Heart left ventricle (tissue), 16 donors: ENCODE data around the gene CHMP4B. TPM values are rescaled to one million over a fixed set of nuclear protein-coding genes. Genes with fewer than 3 reads are reported as not detected.

Experiments used
- ATAC-seq, 4 donors: fragments of 200-7000 bp; cut with Tn5 transposase; one replicate each; pipeline ENCODE4 v1.9.1; 2020 to 2022; ENCODE audit warnings: moderate library complexity in 4 of 4, mild to moderate bottlenecking in 3 of 4, moderate number of reproducible peaks in 1 of 4
- DNase-seq, 5 donors: peaks; one replicate each; pipeline ENCODE4 v3.0.0-alpha.2; 2020
- H3K27ac ChIP-seq, 12 donors: fragments of 200-600 bp; sonication (generic) in 4 of 12; one replicate each; pipeline versions ENCODE4 v1.5.0 to v1.8.0; 2016 to 2022; ENCODE audit warnings: mild to moderate bottlenecking in 2 of 12
- H3K27me3 ChIP-seq, 9 donors: fragments of 200-600 bp; sonication (generic) in 2 of 9; one replicate each; pipeline versions ENCODE4 v1.5.1 to v1.8.0; 2016 to 2022; ENCODE audit warnings: mild to moderate bottlenecking in 3 of 9
- H3K36me3 ChIP-seq, 9 donors: fragments of 200-600 bp; sonication (generic) in 2 of 9; one replicate each; pipeline versions ENCODE4 v1.5.0 to v1.8.0; 2018 to 2022; ENCODE audit warnings: mild to moderate bottlenecking in 2 of 9
- H3K4me1 ChIP-seq, 12 donors: fragments of 200-600 bp; sonication (generic) in 4 of 12; one replicate each; pipeline versions ENCODE4 v1.5.0 to v1.8.0; 2016 to 2022; ENCODE audit warnings: mild to moderate bottlenecking in 3 of 12
- H3K4me3 ChIP-seq, 12 donors: fragments of 200-600 bp; sonication (generic) in 4 of 12; one replicate each; pipeline versions ENCODE4 v1.5.0 to v1.8.0; 2017 to 2022; ENCODE audit warnings: mild to moderate bottlenecking in 9 of 12, moderate library complexity in 4 of 12
- H3K9me3 ChIP-seq, 12 donors: fragments of 200-600 bp; sonication (generic) in 4 of 12; one replicate each; pipeline versions ENCODE4 v1.5.0 to v1.8.0; 2016 to 2022; ENCODE audit warnings: mild to moderate bottlenecking in 1 of 12
- POLR2A ChIP-seq, 2 donors: fragments of 450-650 bp; IDR thresholded peaks; one replicate each; pipeline ENCODE4 v1.6.1; 2017; ENCODE audit warnings: antibody characterized with exemption in 2 of 2, mild to moderate bottlenecking in 2 of 2, moderate library complexity in 2 of 2
- WGBS, 4 donors: extraction: QIAGEN DNeasy Blood & Tissue Kit in 2 of 4; methylation state at CpG; one replicate each; pipeline versions ENCODE4 v1.1.5 to v1.1.7; 2013 to 2018; 5-methylcytosine and 5-hydroxymethylcytosine counted together
- intact Hi-C, 10 donors: fragments of 100-400 bp; cut with DNase I; formaldehyde crosslinking; loops; one replicate each; pipeline versions ENCODE4 v1.11.1 to v1.14.2; 2022
- polyA plus RNA-seq, 2 donors: library from polyadenylated mRNA; stranded (reverse); fragments of 200-250 nt; gene quantifications; one replicate each; pipeline ENCODE4 v1.2.3, GENCODE V29; 2013
- total RNA-seq, 9 donors: library from RNA; depleted of rRNA in 2 of 9; stranded (reverse); fragments of >200 nt in 2 of 9; fragmentation: NEBNext Ultra II Directional in 3 of 9; extraction: Animal tissue kit (Norgen Biotek cat#: 25700) in 3 of 9; gene quantifications; one replicate each; pipeline versions ENCODE4 v1.1.0 to v1.2.4, GENCODE V29; 2016 to 2023
- TF ChIP-seq, protein P1 (sequence below), 12 donors: fragments of 200-600 bp; sonication (generic) in 4 of 12; IDR thresholded peaks; one replicate each; pipeline versions ENCODE4 v1.5.0 to v1.8.0; 2018 to 2022; ENCODE audit warnings: antibody characterized with exemption in 12 of 12, mild to moderate bottlenecking in 5 of 12
- donor health status: ischemic (EF 13 %, LVEDD 7.1; RV severe dilation, severe dysfunction).
- donor health status: healthy with polysubstance abuse.
- donor health status: DM: no; HTN: yes; CAD: no.
- donor health status: DM: no; HTN: no; CAD: no.
- donor health status: ischemic (EF 25% LVEDD 6.9; RV normal size, moderate dysfunction).
- donor health status: ischemic (EF 25% LVEDD 5.7; RV mildly dilated, moderate dysfunction).
- donor health status: healthy.
- donor health status: DM: yes; HTN: yes; CAD: no.
- donor health status: ischemic (EF 35%, LVEDD 5.7; RV mildly dilated, moderate dysfunction).
- donor health status: nonischemic (EF 11% LVEDD 7.7; RV severe dilation, severe dysfunction).
- donor health status: DM: yes; HTN: yes; CAD: no.
- donor health status: PGD.
- donor health status: ischemic (EF 29% LVEDD 5.4; RV normal size, mild dysfunction).
- donor health status: nonischemic (EF 23%, LVEDD 6.1; RV moderate dilation, normal function).

CHMP4B gene
- total and polyA plus RNA-seq, 11 donors = 46.2 to 233 (median 112) TPM

DNA sequence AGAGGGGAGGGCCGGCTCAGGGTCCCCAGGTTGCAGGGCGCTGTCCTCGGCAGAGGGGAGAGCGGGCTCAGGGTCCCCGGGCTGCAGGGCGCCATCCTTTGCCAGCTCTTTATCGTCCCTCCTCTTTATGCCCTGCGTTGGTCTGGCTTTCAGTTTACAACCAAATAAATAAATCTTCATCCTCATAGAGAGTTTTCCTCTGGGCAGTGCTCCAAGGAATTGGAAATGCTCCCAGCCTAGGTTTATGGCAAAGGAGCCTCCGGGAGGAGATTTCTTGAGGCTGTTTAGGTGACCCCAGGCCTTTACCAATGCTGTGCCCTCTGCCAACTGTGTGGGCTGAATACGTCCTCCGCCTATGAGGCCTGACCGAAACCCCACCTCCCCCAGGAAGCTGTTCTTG, 60.2 kb downstream of the CHMP4B start:
- peak overlapping the region in 1 of 12 donors; percentile 7 for H3K27ac ChIP-seq
- no peaks in the 10 kb centered on the region for H3K9me3 ChIP-seq
- H3K4me1 ChIP-seq = no peaks in the 10 kb centered on the region
- peak overlapping the region in 1 of 12 donors; percentile 3 for H3K4me3 ChIP-seq
- 66 to 81% (median 70%) methylated on average over 12 of the region's 12 CpGs for WGBS, 4 donors
- H3K36me3 ChIP-seq = no peaks in the 10 kb centered on the region
- ATAC-seq = no peak
- H3K27me3 ChIP-seq = no peaks in the 10 kb centered on the region
- no peak for TF ChIP-seq POLR2A (IDR thresholded peaks at IDR 0.05)
- TF ChIP-seq, protein P1, sequence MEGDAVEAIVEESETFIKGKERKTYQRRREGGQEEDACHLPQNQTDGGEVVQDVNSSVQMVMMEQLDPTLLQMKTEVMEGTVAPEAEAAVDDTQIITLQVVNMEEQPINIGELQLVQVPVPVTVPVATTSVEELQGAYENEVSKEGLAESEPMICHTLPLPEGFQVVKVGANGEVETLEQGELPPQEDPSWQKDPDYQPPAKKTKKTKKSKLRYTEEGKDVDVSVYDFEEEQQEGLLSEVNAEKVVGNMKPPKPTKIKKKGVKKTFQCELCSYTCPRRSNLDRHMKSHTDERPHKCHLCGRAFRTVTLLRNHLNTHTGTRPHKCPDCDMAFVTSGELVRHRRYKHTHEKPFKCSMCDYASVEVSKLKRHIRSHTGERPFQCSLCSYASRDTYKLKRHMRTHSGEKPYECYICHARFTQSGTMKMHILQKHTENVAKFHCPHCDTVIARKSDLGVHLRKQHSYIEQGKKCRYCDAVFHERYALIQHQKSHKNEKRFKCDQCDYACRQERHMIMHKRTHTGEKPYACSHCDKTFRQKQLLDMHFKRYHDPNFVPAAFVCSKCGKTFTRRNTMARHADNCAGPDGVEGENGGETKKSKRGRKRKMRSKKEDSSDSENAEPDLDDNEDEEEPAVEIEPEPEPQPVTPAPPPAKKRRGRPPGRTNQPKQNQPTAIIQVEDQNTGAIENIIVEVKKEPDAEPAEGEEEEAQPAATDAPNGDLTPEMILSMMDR (IDR thresholded peaks at IDR 0.05) = no peak
- intact Hi-C loops = no loop called here
- DNase-seq = no peak

DNA sequence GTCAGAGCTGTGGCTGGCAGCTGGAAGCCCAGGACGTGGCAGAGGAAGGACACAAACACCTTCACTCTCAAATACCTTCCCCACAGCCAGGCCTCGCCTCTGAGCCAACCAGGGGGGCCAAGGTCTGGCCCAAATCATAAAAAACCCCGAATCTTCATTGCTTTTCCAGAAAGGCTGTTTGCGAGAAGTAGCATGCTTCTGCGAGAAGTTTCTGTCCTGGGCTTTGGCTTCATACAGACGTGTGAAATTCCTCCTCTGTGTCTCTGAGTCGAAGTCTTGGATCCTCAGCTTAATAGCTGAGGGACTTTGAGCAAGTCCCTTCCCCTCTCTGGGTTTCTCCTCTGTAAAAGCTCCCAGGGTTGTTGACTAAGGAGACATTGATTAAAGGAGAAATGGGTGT, 63.0 kb downstream of the CHMP4B start:
- TF ChIP-seq POLR2A (IDR thresholded peaks at IDR 0.05) = no peak
- TF ChIP-seq, protein P1 (IDR thresholded peaks at IDR 0.05) = no peak
- ATAC-seq (no peak), DNase-seq (no peak)
- intact Hi-C loops = no loop called here
- Histone ChIP-seq H3K27me3 (no peaks in the 10 kb centered on the region), H3K4me1 (no peaks in the 10 kb centered on the region), H3K9me3 (peaks cover 0 to 8% (median 4%) of the 10 kb centered on the region in 12 donors), H3K36me3 (no peaks in the 10 kb centered on the region), H3K27ac (no peak overlapping the region), H3K4me3 (no peak overlapping the region)
- WGBS, 4 donors = 76 to 79% (median 77%) methylated on average over 7 of the region's 7 CpGs

GRCh38 chr20:33875055-33875454, 63.9 kb downstream of the CHMP4B start:
- no peaks in the 10 kb centered on the region for H3K36me3 ChIP-seq
- DNase-seq = no peak
- H3K9me3 ChIP-seq = peaks cover 0 to 17% (median 8%) of the 10 kb centered on the region in 12 donors
- H3K4me1 ChIP-seq = no peaks in the 10 kb centered on the region
- H3K4me3 ChIP-seq = no peak overlapping the region
- H3K27ac ChIP-seq = no peak overlapping the region
- no peaks in the 10 kb centered on the region for H3K27me3 ChIP-seq
- TF ChIP-seq, protein P1 (IDR thresholded peaks at IDR 0.05) = no peak
- TF ChIP-seq POLR2A (IDR thresholded peaks at IDR 0.05) = no peak
- intact Hi-C loops = no loop called here
- WGBS, 4 donors = 86 to 93% (median 92%) methylated on average over 7 of the region's 7 CpGs
- ATAC-seq = no peak

DNA sequence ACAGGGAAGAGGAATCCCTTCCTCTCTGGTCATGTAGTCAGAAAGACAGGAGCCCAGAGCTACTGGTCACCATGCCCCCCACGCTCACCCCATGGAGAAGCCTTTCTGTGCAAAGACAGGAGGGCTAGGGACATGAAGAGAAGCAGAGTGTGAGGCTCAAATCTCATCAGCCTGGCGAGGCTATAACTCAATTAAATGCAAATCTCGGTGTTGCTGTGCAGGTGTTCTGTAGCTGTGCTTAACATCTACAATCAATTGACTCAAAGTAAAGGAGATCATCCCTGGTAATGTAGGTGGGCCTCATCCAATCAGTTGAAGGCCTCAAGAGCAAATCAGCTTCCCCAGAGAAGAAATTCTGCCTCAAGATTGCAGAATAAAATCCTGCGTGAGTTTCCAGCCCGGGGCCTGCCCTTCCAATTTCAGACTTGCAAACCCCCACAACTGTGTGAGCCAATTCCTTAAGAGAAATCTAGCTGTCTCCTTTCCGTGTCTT, 64.4 kb downstream of the CHMP4B start:
- intact Hi-C loops = no loop called here
- H3K4me3 ChIP-seq = no peak overlapping the region
- no peaks in the 10 kb centered on the region for H3K27me3 ChIP-seq
- peaks cover 0 to 21% (median 8%) of the 10 kb centered on the region in 12 donors for H3K9me3 ChIP-seq
- ATAC-seq = no peak
- H3K4me1 ChIP-seq = no peaks in the 10 kb centered on the region
- TF ChIP-seq POLR2A (IDR thresholded peaks at IDR 0.05) = no peak
- TF ChIP-seq, protein P1 (IDR thresholded peaks at IDR 0.05) = no peak
- DNase-seq = no peak
- no peaks in the 10 kb centered on the region for H3K36me3 ChIP-seq
- WGBS, 4 donors = 87 to 92% (median 91%) methylated on average over 6 of the region's 6 CpGs
- no peak overlapping the region for H3K27ac ChIP-seq
